Neural progenitor cell (in vitro differentiated cells): Measurements from ENCODE around the gene SLC25A11. TPM values are rescaled to one million over a fixed set of nuclear protein-coding genes. Genes with fewer than 3 reads are reported as not detected.
A peak's percentile ranks its signal among the peaks of the same experiment; 100 is the strongest.

Experiments
- DNase-seq: peaks from one replicate; pipeline ENCODE4 v3.0.0-alpha.2; 2016; ENCODE audit warnings: low spot score
- H2AFZ ChIP-seq: fragments of 200-600 bp; sonication (generic); replicated peaks from 2 replicates; pipeline ENCODE4 v1.6.1; 2016; ENCODE audit warnings: antibody characterized with exemption
- H3F3A ChIP-seq: fragments of 200-600 bp; sonication (generic); 2 replicates; pipeline ENCODE4 v1.6.1; 2016; ENCODE audit warnings: antibody characterized with exemption, low read depth
- H3K27ac ChIP-seq: fragments of 200-600 bp; sonication (generic); 2 replicates; pipeline ENCODE4 v1.5.1; 2016; ENCODE audit warnings: mild to moderate bottlenecking
- H3K27me3 ChIP-seq: fragments of 200-600 bp; sonication (generic); 2 replicates; pipeline ENCODE4 v1.6.1; 2016; ENCODE audit warnings: mild to moderate bottlenecking, moderate library complexity
- H3K36me3 ChIP-seq: fragments of 200-600 bp; sonication (generic); 2 replicates; pipeline ENCODE4 v1.5.1; 2016
- H3K4me1 ChIP-seq: fragments of 200-600 bp; sonication (generic); 2 replicates; pipeline ENCODE4 v1.6.1; 2016; ENCODE audit warnings: mixed run types
- H3K4me2 ChIP-seq: fragments of 200-600 bp; sonication (generic); 2 replicates; pipeline ENCODE4 v1.6.1; 2016
- H3K4me3 ChIP-seq: fragments of 200-600 bp; sonication (generic); 2 replicates; pipeline ENCODE4 v1.5.1; 2016
- H3K79me2 ChIP-seq: fragments of 200-600 bp; sonication (generic); 2 replicates; pipeline ENCODE4 v1.6.1; 2016; ENCODE audit warnings: low read depth
- H3K9ac ChIP-seq: fragments of 200-600 bp; sonication (generic); 2 replicates; pipeline ENCODE4 v1.6.1; 2016
- H3K9me3 ChIP-seq: fragments of 200-600 bp; sonication (generic); 2 replicates; pipeline ENCODE4 v1.5.1; 2016; ENCODE audit warnings: low read depth
- H4K20me1 ChIP-seq: fragments of 200-600 bp; sonication (generic); 2 replicates; pipeline ENCODE4 v1.6.1; 2016; ENCODE audit warnings: low read depth
- H3K27ac Mint-ChIP-seq: 3 replicates; pipeline ENCODE4 v1.8.0; 2021; ENCODE audit warnings: mixed read lengths
- H3K27me3 Mint-ChIP-seq: 2 replicates; pipeline ENCODE4 v1.8.0; 2022; ENCODE audit warnings: low read depth, mild to moderate bottlenecking, inconsistent platforms, moderate library complexity, mixed read lengths; ENCODE audit not compliant: insufficient read depth
- H3K36me3 Mint-ChIP-seq: 3 replicates; pipeline ENCODE4 v1.8.0; 2021; ENCODE audit warnings: mixed read lengths
- H3K4me1 Mint-ChIP-seq: 3 replicates; pipeline ENCODE4 v1.8.0; 2021; ENCODE audit warnings: mixed read lengths
- H3K4me3 Mint-ChIP-seq: 3 replicates; pipeline ENCODE4 v1.8.0; 2021; ENCODE audit warnings: mild to moderate bottlenecking, moderate library complexity, mixed read lengths
- H3K9me3 Mint-ChIP-seq: 3 replicates; pipeline ENCODE4 v1.8.0; 2020; ENCODE audit warnings: mixed read lengths
- CTCF ChIP-seq: fragments of 200-600 bp; sonication (generic); IDR thresholded peaks from 2 replicates; pipeline ENCODE4 v1.5.1; 2017; ENCODE audit warnings: antibody characterized with exemption, mild to moderate bottlenecking
- EZH2 ChIP-seq: fragments of 200-600 bp; sonication (generic); IDR thresholded peaks from 2 replicates; pipeline ENCODE4 v1.6.1; 2017; ENCODE audit warnings: antibody characterized with exemption, mild to moderate bottlenecking, moderate library complexity
- EZH2phosphoT487 ChIP-seq: fragments of 200-600 bp; sonication (generic); IDR thresholded peaks from 2 replicates; pipeline ENCODE4 v1.6.1; 2017; ENCODE audit warnings: antibody characterized with exemption
- total RNA-seq: library from RNA; depleted of rRNA; stranded (reverse); fragments of >200 nt; gene quantifications from 2 replicates; pipeline ENCODE4 v1.2.3, GENCODE V29; 2015; ENCODE audit warnings: low replicate concordance

The SLC25A11 gene
- total RNA-seq, 1 donor from 2014 or later = 35.3 TPM

GRCh38 chr17:4960279-4960922 lies 20.6 kb upstream of the SLC25A11 start:
- Histone ChIP-seq H3K4me3 (no peak overlapping the region), H4K20me1 (no peaks in the 10 kb centered on the region), H3K79me2 (peaks cover 10% of the 10 kb centered on the region), H2AFZ (no peak overlapping the region), H3F3A (peaks cover 14% of the 10 kb centered on the region), H3K4me2 (no peak overlapping the region), H3K4me1 (peaks cover 6% of the 10 kb centered on the region), H3K36me3 (no peaks in the 10 kb centered on the region), H3K9ac (no peak overlapping the region), H3K27me3 (no peaks in the 10 kb centered on the region), H3K9me3 (no peaks in the 10 kb centered on the region), H3K27ac (peak overlapping the region; percentile 20)
- no peak for TF ChIP-seq CTCF
- TF ChIP-seq EZH2 = no peak
- no peak for TF ChIP-seq EZH2phosphoT487
- Mint-ChIP-seq H3K36me3 (peaks cover 33% of the 10 kb centered on the region), H3K9me3 (peaks cover 3% of the 10 kb centered on the region), H3K4me3 (no peak overlapping the region), H3K4me1 (peaks cover 9% of the 10 kb centered on the region), H3K27ac (no peak overlapping the region), H3K27me3 (peaks cover 5% of the 10 kb centered on the region)
- no peak for DNase-seq

- peaks cover 3% of the 10 kb centered on the region for H3K27me3 Mint-ChIP-seq
- no peak for DNase-seq
- TF ChIP-seq CTCF (no peak), EZH2phosphoT487 (no peak), EZH2 (no peak)
Observed at GRCh38 chr17:4959261-4959965, 19.6 kb upstream of the SLC25A11 start.

GRCh38 chr17:4958102-4958501 lies 18.3 kb upstream of the SLC25A11 start:
- no peak overlapping the region for H3K4me3 Mint-ChIP-seq
- H3K36me3 Mint-ChIP-seq = peaks cover 29% of the 10 kb centered on the region
- H3K27me3 Mint-ChIP-seq = peaks cover 3% of the 10 kb centered on the region
- TF ChIP-seq CTCF (no peak), EZH2 (no peak), EZH2phosphoT487 (no peak)
- Histone ChIP-seq H2AFZ (no peak overlapping the region), H3K27me3 (no peaks in the 10 kb centered on the region), H3K27ac (no peak overlapping the region), H3F3A (peaks cover 14% of the 10 kb centered on the region), H4K20me1 (no peaks in the 10 kb centered on the region), H3K4me2 (no peak overlapping the region), H3K4me3 (no peak overlapping the region), H3K79me2 (no peaks in the 10 kb centered on the region), H3K36me3 (no peaks in the 10 kb centered on the region), H3K9me3 (no peaks in the 10 kb centered on the region), H3K4me1 (peaks cover 6% of the 10 kb centered on the region), H3K9ac (no peak overlapping the region)
- H3K9me3 Mint-ChIP-seq = no peaks in the 10 kb centered on the region
- no peak overlapping the region for H3K27ac Mint-ChIP-seq
- peaks cover 12% of the 10 kb centered on the region for H3K4me1 Mint-ChIP-seq
- no peak for DNase-seq

More at GRCh38 chr17:4959261-4959965, 19.6 kb upstream of the SLC25A11 start:
- Mint-ChIP-seq H3K4me3 (no peak overlapping the region), H3K36me3 (peaks cover 29% of the 10 kb centered on the region), H3K9me3 (no peaks in the 10 kb centered on the region), H3K27ac (no peak overlapping the region), H3K4me1 (peaks cover 6% of the 10 kb centered on the region)
- Histone ChIP-seq H3K27ac (no peak overlapping the region), H2AFZ (no peak overlapping the region), H3K4me1 (peaks cover 6% of the 10 kb centered on the region), H3K27me3 (no peaks in the 10 kb centered on the region), H3K4me2 (no peak overlapping the region), H3K9ac (no peak overlapping the region), H3K36me3 (no peaks in the 10 kb centered on the region), H3K9me3 (no peaks in the 10 kb centered on the region), H3F3A (peaks cover 14% of the 10 kb centered on the region), H3K4me3 (no peak overlapping the region), H4K20me1 (no peaks in the 10 kb centered on the region), H3K79me2 (peaks cover under 1% of the 10 kb centered on the region)
